HepG2 (cell line): ENCODE measurements around the gene IGF2BP3. TPM values are rescaled to one million over a fixed set of nuclear protein-coding genes. Genes with fewer than 3 reads are reported as not detected.

Experiments used
- ATAC-seq: fragments of 200-7000 bp; cut with Tn5 transposase; 3 replicates; pipeline ENCODE4 v1.9.1; 2020; ENCODE audit warnings: mild to moderate bottlenecking, moderate library complexity
- BruUV-seq: library from RNA; stranded (reverse); fragments of 400-500 nt; replicated peaks from 2 replicates; lab custom pipeline; 2021; lab: Mats Ljungman, UMichigan
- CTCF ChIA-PET: fragments of 300-600 bp; formaldehyde crosslinking; extraction: SDS; loops from one replicate; lab custom pipeline; 2021; ENCODE audit warnings: low total read pairs, inconsistent platforms, low intra/inter-chr PET ratio; lab: Yijun Ruan, JAX
- POLR2A ChIA-PET: fragments of 350-600 bp; sonication (Branson Sonifier 250); formaldehyde crosslinking; loops from one replicate; lab custom pipeline; 2020; ENCODE audit warnings: antibody characterized with exemption, inconsistent platforms; lab: Yijun Ruan, JAX
- DNase-seq: peaks from one replicate; pipeline ENCODE4 v3.0.0-alpha.2; 2015; ENCODE audit warnings: low spot score
- FAIRE-seq: peaks from 3 replicates; lab custom pipeline; 2011; peaks lifted over from hg19 to GRCh38; lab: Jason Lieb, UNC
- H2AFZ ChIP-seq: one replicate; pipeline ENCODE4 v1.6.1; 2011; ENCODE audit warnings: low read length, inconsistent platforms
- H3K27ac ChIP-seq: fragments of 300-600 bp; 3 replicates; pipeline ENCODE4 v1.8.0; 2011; ENCODE audit warnings: mixed run types, mild to moderate bottlenecking, mixed read lengths, low read length, inconsistent platforms; ENCODE audit not compliant: insufficient read depth; ENCODE audit errors: extremely low read length
- H3K27me3 ChIP-seq, 2 experiments: fragments of 200-600 bp in 1 of 2; 2 replicates in 1 of 2; 3 replicates in 1 of 2; pipeline versions ENCODE4 v1.6.0 to v1.8.0; 2011; ENCODE audit warnings: low read length in 2 of 2, mild to moderate bottlenecking in 2 of 2, moderate library complexity in 2 of 2, inconsistent platforms in 1 of 2; ENCODE audit not compliant: insufficient read depth in 2 of 2, control insufficient read depth in 1 of 2
- H3K36me3 ChIP-seq, 2 experiments: fragments of 200-600 bp in 1 of 2; replicated peaks in 1 of 2; 2 replicates in 1 of 2; 3 replicates in 1 of 2; pipeline versions ENCODE4 v1.5.1 to v1.8.0; 2011; ENCODE audit warnings: low read length in 2 of 2, inconsistent platforms in 1 of 2; ENCODE audit not compliant: insufficient read depth in 2 of 2, control insufficient read depth in 1 of 2
- H3K4me1 ChIP-seq: 2 replicates; pipeline ENCODE4 v1.5.1; 2012; ENCODE audit warnings: low read length, inconsistent platforms; ENCODE audit not compliant: insufficient read depth
- H3K4me2 ChIP-seq: 2 replicates; pipeline ENCODE4 v1.6.0; 2011; ENCODE audit warnings: low read depth, low read length, inconsistent platforms
- H3K4me3 ChIP-seq, 3 experiments: fragments of 200-600 bp in 1 of 3; sonication (generic), shearing (Covaris generic) in 1 of 3; replicated peaks in 1 of 3; 2 replicates each; pipeline ENCODE4 v1.5.1; 2011 to 2016; ENCODE audit warnings: low read length in 3 of 3, inconsistent platforms in 2 of 3, low read depth in 2 of 3, mild to moderate bottlenecking in 2 of 3, control low read depth in 1 of 3, mixed read lengths in 1 of 3; ENCODE audit not compliant: insufficient read depth in 1 of 3
- H3K79me2 ChIP-seq: one replicate; pipeline ENCODE4 v1.6.1; 2011; ENCODE audit warnings: low read length, inconsistent platforms; ENCODE audit not compliant: insufficient read depth
- H3K9ac ChIP-seq: 2 replicates; pipeline ENCODE4 v1.6.0; 2011; ENCODE audit warnings: mild to moderate bottlenecking, low read depth, low read length, inconsistent platforms; ENCODE audit not compliant: insufficient read depth
- H3K9me3 ChIP-seq: 2 replicates; pipeline ENCODE4 v1.5.1; 2012; ENCODE audit warnings: mild to moderate bottlenecking, low read length
- H4K20me1 ChIP-seq: 2 replicates; pipeline ENCODE4 v1.6.0; 2011; ENCODE audit warnings: inconsistent platforms, mild to moderate bottlenecking, low read length, moderate library complexity; ENCODE audit not compliant: insufficient read depth
- AGO2 ChIP-seq: fragments of 200-400 bp; formaldehyde crosslinking; optimal IDR thresholded peaks from 2 replicates; pipeline ENCODE3; 2017; ENCODE audit warnings: mild to moderate bottlenecking, low read depth, low read length, moderate library complexity
- FOXJ3 ChIP-seq: sonication (generic); formaldehyde crosslinking; IDR thresholded peaks from 2 replicates; pipeline ENCODE4 v1.4.0; 2020; ENCODE audit warnings: missing genetic modification reagents, mild to moderate bottlenecking, borderline replicate concordance
- FOXO1 ChIP-seq: sonication (generic); formaldehyde crosslinking; IDR thresholded peaks from 2 replicates; pipeline ENCODE4 v1.4.0; 2020; ENCODE audit warnings: missing genetic modification reagents
- GMEB2 ChIP-seq: IDR thresholded peaks from 2 replicates; pipeline ENCODE4 v1.6.1; 2016; ENCODE audit warnings: missing biosample characterization, missing genetic modification reagents, low read depth
- HNRNPL ChIP-seq: fragments of 200-400 bp; formaldehyde crosslinking; IDR thresholded peaks from 2 replicates; pipeline ENCODE4 v1.6.1; 2017; ENCODE audit warnings: mild to moderate bottlenecking, low read depth, low read length
- IRX3 ChIP-seq: sonication (generic); formaldehyde crosslinking; IDR thresholded peaks from 2 replicates; pipeline ENCODE4 v1.8.1; 2023; ENCODE audit warnings: mild to moderate bottlenecking, low read depth, missing genetic modification reagents, borderline replicate concordance
- MAFG ChIP-seq: sonication (generic); formaldehyde crosslinking; IDR thresholded peaks from 2 replicates; pipeline ENCODE4 v1.5.1; 2020; ENCODE audit warnings: mild to moderate bottlenecking, missing genetic modification reagents
- MLX ChIP-seq: IDR thresholded peaks from 2 replicates; pipeline ENCODE4 v1.6.1; 2016
- NBN ChIP-seq: fragments of 450-650 bp; conservative IDR thresholded peaks from 2 replicates; pipeline ENCODE4 v1.6.1; 2017
- NRL ChIP-seq: sonication (generic); formaldehyde crosslinking; IDR thresholded peaks from 2 replicates; pipeline ENCODE4 v1.5.0; 2020; ENCODE audit warnings: missing genetic modification reagents, mild to moderate bottlenecking, moderate library complexity, borderline replicate concordance
- POLR2AphosphoS2 ChIP-seq: IDR thresholded peaks from 2 replicates; pipeline ENCODE4 v1.6.1; 2011; ENCODE audit warnings: low read depth, low read length, improper control_type of control experiment
- RARA ChIP-seq: IDR thresholded peaks from 2 replicates; pipeline ENCODE4 v1.6.1; 2016; ENCODE audit warnings: missing genetic modification reagents, missing compliant biosample characterization
- SNAPC5 ChIP-seq: sonication (generic); formaldehyde crosslinking; IDR thresholded peaks from 2 replicates; pipeline ENCODE4 v1.8.1; 2023; ENCODE audit warnings: mild to moderate bottlenecking, missing genetic modification reagents, borderline replicate concordance
- TMF1 ChIP-seq: sonication (generic); formaldehyde crosslinking; IDR thresholded peaks from 2 replicates; pipeline ENCODE4 v1.8.1; 2022; ENCODE audit warnings: low read depth, missing genetic modification reagents
- TRAFD1 ChIP-seq: sonication (generic); formaldehyde crosslinking; IDR thresholded peaks from 2 replicates; pipeline ENCODE4 v1.5.1; 2020; ENCODE audit warnings: missing genetic modification reagents, mild to moderate bottlenecking, borderline replicate concordance
- ZFP91 ChIP-seq: sonication (generic); formaldehyde crosslinking; IDR thresholded peaks from 2 replicates; pipeline ENCODE4 v1.9.0; 2022; ENCODE audit warnings: missing genetic modification reagents, mild to moderate bottlenecking, borderline replicate concordance
- ZNF563 ChIP-seq: sonication (generic); formaldehyde crosslinking; IDR thresholded peaks from 2 replicates; pipeline ENCODE4 v1.8.0; 2022; ENCODE audit warnings: mild to moderate bottlenecking, moderate library complexity, missing genetic modification reagents
- ZNF749 ChIP-seq: sonication (generic); formaldehyde crosslinking; IDR thresholded peaks from 2 replicates; pipeline ENCODE4 v1.8.0; 2022; ENCODE audit warnings: mild to moderate bottlenecking, missing genetic modification reagents, moderate library complexity, borderline replicate concordance
- WGBS: methylation state at CpG from one replicate; pipeline ENCODE4 v1.1.6; 2017; ENCODE audit warnings: low lambda C conversion rate; 5-methylcytosine and 5-hydroxymethylcytosine counted together
- in situ Hi-C: cut with HindIII; loops from 2 replicates; pipeline ENCODE4 v1.10.0; 2017; ENCODE audit warnings: low pct_unique_long_range_greater_than_20kb; ENCODE audit not compliant: extremely low pct_ligation_motif_present
- intact Hi-C: fragments of 100-400 bp; cut with micrococcal nuclease; formaldehyde crosslinking; loops from one replicate; pipeline ENCODE4 v1.10.0; 2022; ENCODE audit not compliant: unreplicated experiment
- polyA plus RNA-seq, 8 experiments: library from polyadenylated mRNA; depleted of rRNA in 3 of 8; stranded (reverse) in 7 of 8; unstranded in 1 of 8; fragments of >200 nt; fragmentation: Illumina TruSeq in 4 of 8; extraction: Trizol in 4 of 8; gene quantifications; 2 replicates each; pipeline versions ENCODE4 v1.2.1 to v1.2.3, GENCODE V29; 2011 to 2016; ENCODE audit warnings: low read depth in 4 of 8, missing spikeins in 1 of 8, mixed read lengths in 1 of 8; ENCODE audit not compliant: insufficient read depth in 1 of 8
- total RNA-seq, 5 experiments: library from RNA; depleted of rRNA; stranded (reverse); fragments of >200 nt; fragmentation: Illumina TruSeq; extraction: Trizol; gene quantifications; 2 replicates each; pipeline ENCODE4 v1.2.3, GENCODE V29; 2016; ENCODE audit warnings: low read depth in 1 of 5

IGF2BP3 gene
- total and polyA plus RNA-seq, 2 of the 13 experiments (the other 11 are each of a cell fraction or from before 2014, with no cell fraction given), result 37.7 to 39.5 TPM

GRCh38 chr7:23260371-23260770 lies 209.9 kb downstream of the IGF2BP3 start:
- BruUV-seq, result no TSS peak
- no peak for FAIRE-seq
- H3K27me3 ChIP-seq, result peaks cover 3 to 20% of the 10 kb centered on the region in 2 experiments; a peak in 3 of 5 replicates

More at GRCh38 chr7:23260371-23260770, 209.9 kb downstream of the IGF2BP3 start:
- H3K4me2 ChIP-seq, result no peak overlapping the region
- in situ Hi-C loops, result loop anchor here (25.0 kb wide), 1 partner anchor 452 kb away; the partner anchor contains the start of gene STK31
- no peaks in the 10 kb centered on the region for H3K79me2 ChIP-seq
- 52% methylated on average over 10 of the region's 10 CpGs for WGBS
- intact Hi-C loops, result loop anchor here (2.0 to 10.0 kb wide), 2 partner anchors 76 to 156 kb away; partner anchors contain the start of gene KLHL7
- H3K27ac ChIP-seq, result no peak overlapping the region
- ATAC-seq, result no peak
- H3K36me3 ChIP-seq, result no peaks in the 10 kb centered on the region
- no peaks in the 10 kb centered on the region for H3K4me1 ChIP-seq
- TF ChIP-seq AGO2 (no peak), TMF1 (CRISPR knock-in tag) (no peak), IRX3 (CRISPR knock-in tag) (no peak), POLR2AphosphoS2 (no peak), MAFG (no peak), RARA (CRISPR knock-in tag) (no peak), HNRNPL (no peak), SNAPC5 (CRISPR knock-in tag) (no peak), ZFP91 (CRISPR knock-in tag) (no peak), ZNF563 (CRISPR knock-in tag) (no peak), ZNF749 (no peak), TRAFD1 (CRISPR knock-in tag) (no peak), GMEB2 (no peak), FOXO1 (CRISPR knock-in tag) (no peak), NBN (no peak), MLX (CRISPR knock-in tag) (no peak), FOXJ3 (CRISPR knock-in tag) (no peak), NRL (CRISPR knock-in tag) (no peak)
- TF ChIP-seq, all 625 proteins: peak for 0
- ChIA-PET POLR2A (no interaction called here), CTCF (no interaction called here)
- Histone ChIP-seq H4K20me1 (no peaks in the 10 kb centered on the region), H3K9ac (no peak overlapping the region), H2AFZ (no peak overlapping the region), H3K9me3 (no peaks in the 10 kb centered on the region), H3K4me3 (no peak overlapping the region)
- no peak for DNase-seq
